Left renal pelvis (tissue), 4 donors: ENCODE data around the gene DLST. TPM values are rescaled to one million over a fixed set of nuclear protein-coding genes. Genes with fewer than 3 reads are reported as not detected.

Source experiments
- DNase-seq, 4 donors: peaks; one replicate each; pipeline ENCODE4 v3.0.0-alpha.2; 2013; ENCODE audit warnings: low read depth in 4 of 4, low spot score in 3 of 4
- polyA plus RNA-seq, 4 donors: library from polyadenylated mRNA; unstranded; fragments of 120-200 nt; gene quantifications; one replicate each; pipeline ENCODE4 v1.2.1, GENCODE V29; 2013; ENCODE audit not compliant: insufficient read length in 4 of 4

DLST gene
- 100 to 1,000 TPM in 3 of 4 donors, 10 to 100 TPM in 1; 74.3 to 122 (median 113) TPM for polyA plus RNA-seq

- DNase-seq: peak; percentile 68 to 76 (median 72)
These were observed at the start of gene DLST for GRCh38 chr14:74881431-74882102. Gene DLST (plus strand): TSS chr14:74881916. CDS start chr14:74881954, 38 bp downstream.

- DNase-seq: no peak
These were observed 48.9 kb upstream of the DLST start for GRCh38 chr14:74832849-74833248.

GRCh38 chr14:74834692-74835392 lies 46.9 kb upstream of the DLST start:
- DNase-seq: no peak

GRCh38 chr14:74835645-74836250 lies 46.0 kb upstream of the DLST start:
- DNase-seq: no peak

- no peak for DNase-seq
These were observed 45.3 kb upstream of the DLST start for GRCh38 chr14:74836251-74836960.

- no peak for DNase-seq
These were observed 43.5 kb upstream of the DLST start for GRCh38 chr14:74838166-74838565.

- no peak for DNase-seq
These were observed 41.1 kb upstream of the DLST start for GRCh38 chr14:74840603-74841030.

GRCh38 chr14:74841230-74842207 lies 40.2 kb upstream of the DLST start:
- no peak for DNase-seq

- DNase-seq: no peak
These were observed 38.1 kb upstream of the DLST start for GRCh38 chr14:74843653-74844052.

GRCh38 chr14:74846168-74846567 lies 35.5 kb upstream of the DLST start:
- DNase-seq: no peak

GRCh38 chr14:74846968-74847665 lies 34.6 kb upstream of the DLST start:
- DNase-seq: no peak

- DNase-seq: no peak
These were observed 32.9 kb upstream of the DLST start for GRCh38 chr14:74848768-74849167.

- DNase-seq: peak in 2 of 4 donors; percentile 6 to 12
These were observed 28.7 kb upstream of the DLST start for GRCh38 chr14:74852922-74853530.

- DNase-seq: no peak
These were observed 28.1 kb upstream of the DLST start for GRCh38 chr14:74853581-74853980.

GRCh38 chr14:74855021-74855420 lies 26.7 kb upstream of the DLST start:
- no peak for DNase-seq

- DNase-seq: no peak
These were observed 25.8 kb upstream of the DLST start for GRCh38 chr14:74855945-74856344.

GRCh38 chr14:74856366-74856765 lies 25.4 kb upstream of the DLST start:
- no peak for DNase-seq

- no peak for DNase-seq
These were observed 23.7 kb upstream of the DLST start for GRCh38 chr14:74858022-74858421.
